GM23248 (cell line): ENCODE measurements around the gene FAM81A.
"Not testable (repeated sequence)": the region's sequence is repeated elsewhere in the genome, so short reads cannot be mapped to it uniquely, and the experiment has no call there.

Experiments
- EZH2 ChIP-seq: fragments of 200-600 bp; sonication (generic); IDR thresholded peaks from 2 replicates; pipeline ENCODE4 v1.6.1; 2018; ENCODE audit warnings: antibody characterized with exemption, mild to moderate bottlenecking; ENCODE audit not compliant: insufficient read depth, poor library complexity, severe bottlenecking
- EZH2phosphoT487 ChIP-seq: fragments of 200-600 bp; sonication (generic); IDR thresholded peaks from 2 replicates; pipeline ENCODE4 v1.6.1; 2018; ENCODE audit warnings: antibody characterized with exemption, moderate library complexity, mild to moderate bottlenecking, low read depth; ENCODE audit not compliant: insufficient read depth

DNA sequence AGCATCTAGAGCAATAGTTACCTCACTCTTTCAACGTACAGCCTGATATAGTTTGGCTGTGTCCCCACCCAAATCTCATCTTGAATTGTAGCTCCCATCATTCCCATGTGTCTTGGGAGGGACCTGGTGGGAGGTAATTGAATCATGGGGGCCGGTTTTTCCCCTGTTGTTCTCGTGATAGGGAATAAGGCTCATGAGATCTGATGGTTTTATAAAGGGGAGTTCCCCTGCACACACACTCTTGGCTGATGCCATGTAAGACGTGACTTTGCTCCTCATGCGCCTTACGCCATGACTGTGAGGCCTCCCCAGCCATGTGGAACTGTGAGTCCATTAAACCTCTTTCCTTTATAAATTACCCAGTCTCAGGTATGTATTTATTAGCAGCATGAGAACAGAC lies 88.5 kb downstream of the FAM81A start:
- TF ChIP-seq EZH2, EZH2phosphoT487: not testable (repeated sequence)
